LoVo (cell line): Measurements from ENCODE around the gene PHF12.
"Not testable (repeated sequence)": the region's sequence is repeated elsewhere in the genome, so short reads cannot be mapped to it uniquely, and the experiment has no call there.

Experiments used
- DNase-seq: peaks from one replicate; pipeline ENCODE4 v3.0.0-alpha.2; 2016; ENCODE audit warnings: low spot score

PHF12 gene

GRCh38 chr17:28929787-28930186 lies 21.5 kb downstream of the PHF12 start:
- no peak for DNase-seq

- no peak for DNase-seq
Observed at GRCh38 chr17:28928061-28928460, 23.3 kb downstream of the PHF12 start.

- no peak for DNase-seq
Observed at GRCh38 chr17:28926786-28927185, 24.5 kb downstream of the PHF12 start.

- DNase-seq: no peak
Observed at GRCh38 chr17:28926366-28926765, 25.0 kb downstream of the PHF12 start.

GRCh38 chr17:28925912-28926365 lies 25.4 kb downstream of the PHF12 start:
- DNase-seq: no peak

- DNase-seq: no peak
Observed at GRCh38 chr17:28920201-28920600, 31.1 kb downstream of the PHF12 start.

GRCh38 chr17:28918295-28918694 lies 33.0 kb downstream of the PHF12 start:
- no peak for DNase-seq

- no peak for DNase-seq
Observed at GRCh38 chr17:28917465-28917864, 33.9 kb downstream of the PHF12 start.

- no peak for DNase-seq
Observed at GRCh38 chr17:28917029-28917428, 34.3 kb downstream of the PHF12 start.

- no peak for DNase-seq
Observed at GRCh38 chr17:28916302-28916934, 34.9 kb downstream of the PHF12 start.

- DNase-seq: no peak
Observed at GRCh38 chr17:28912938-28913333, 38.4 kb downstream of the PHF12 start.

GRCh38 chr17:28912281-28912937 lies 38.9 kb downstream of the PHF12 start:
- no peak for DNase-seq

GRCh38 chr17:28911411-28912045 lies 39.8 kb downstream of the PHF12 start:
- no peak for DNase-seq

GRCh38 chr17:28910534-28910933 lies 40.8 kb downstream of the PHF12 start:
- no peak for DNase-seq

GRCh38 chr17:28908640-28909167 lies 42.6 kb downstream of the PHF12 start:
- DNase-seq: no peak

- DNase-seq: no peak
Observed at GRCh38 chr17:28907709-28908475, 43.4 kb downstream of the PHF12 start.

GRCh38 chr17:28906706-28907438 lies 44.4 kb downstream of the PHF12 start:
- DNase-seq: no peak

- no peak for DNase-seq
Observed at GRCh38 chr17:28906276-28906675, 45.0 kb downstream of the PHF12 start.

- DNase-seq: no peak
Observed at GRCh38 chr17:28904800-28905199, 46.5 kb downstream of the PHF12 start.

GRCh38 chr17:28903546-28903841 lies 47.8 kb downstream of the PHF12 start:
- DNase-seq: not testable (repeated sequence)

GRCh38 chr17:28902819-28903545 lies 48.3 kb downstream of the PHF12 start, which contains the start of gene DHRS13:
Gene DHRS13 (minus strand): TSS chr17:28903079. CDS start chr17:28902944, 135 bp downstream.
- peak; percentile 96 for DNase-seq
